Fibroblast of lung (primary cell): Measurements from ENCODE around the gene YES1.

Experiments used
- CTCF ChIP-seq, 2 donors: IDR thresholded peaks in 1 of 2; conservative IDR thresholded peaks in 1 of 2; 1 replicate in 1 of 2; 2 replicates in 1 of 2; pipeline ENCODE4 v1.5.1; 2011 to 2012; ENCODE audit warnings: low read length in 2 of 2, control low read depth in 1 of 2, inconsistent platforms in 1 of 2, low read depth in 1 of 2, mild to moderate bottlenecking in 1 of 2
- EZH2 ChIP-seq: IDR thresholded peaks from 2 replicates; pipeline ENCODE4 v1.5.1; 2012; ENCODE audit warnings: low read length, control low read depth, mild to moderate bottlenecking; ENCODE audit errors: missing control alignments

GRCh38 chr18:808502-808901 lies 3.5 kb downstream of the YES1 start:
- TF ChIP-seq CTCF (conservative IDR thresholded peaks at IDR 0.05 in 1 of 2, IDR thresholded peaks at IDR 0.05 in 1 of 2; ENCODE audit: low read depth in 1 of 2, low read length in 2 of 2) (no peak), EZH2 (no peak)
